HCEC 1CT (cell line): ENCODE measurements around the gene TDRKH.

Experiments used
- DNase-seq: peaks from one replicate; pipeline ENCODE4 v3.0.0-alpha.2; 2017

Gene TDRKH

DNA sequence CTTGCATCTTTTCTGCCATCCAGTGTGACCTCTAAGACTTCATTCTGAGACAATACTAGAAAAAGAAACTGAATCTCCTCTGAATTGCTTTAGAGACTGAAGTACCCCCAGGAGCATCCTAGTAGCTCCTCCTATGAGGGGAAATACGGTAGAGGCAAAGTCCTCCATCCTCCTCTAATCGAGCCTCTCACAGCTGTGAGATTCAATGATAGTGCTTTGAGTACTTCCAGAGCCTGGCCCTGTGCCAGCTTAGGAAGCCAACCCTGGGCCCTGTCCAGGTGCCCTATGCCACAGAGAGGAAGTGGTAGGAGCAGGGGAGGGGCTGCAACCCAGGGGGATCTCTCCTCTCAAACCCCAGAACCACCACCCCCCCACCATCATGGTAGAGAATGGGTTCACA, 30.6 kb upstream of the TDRKH start:
- no peak for DNase-seq

DNA sequence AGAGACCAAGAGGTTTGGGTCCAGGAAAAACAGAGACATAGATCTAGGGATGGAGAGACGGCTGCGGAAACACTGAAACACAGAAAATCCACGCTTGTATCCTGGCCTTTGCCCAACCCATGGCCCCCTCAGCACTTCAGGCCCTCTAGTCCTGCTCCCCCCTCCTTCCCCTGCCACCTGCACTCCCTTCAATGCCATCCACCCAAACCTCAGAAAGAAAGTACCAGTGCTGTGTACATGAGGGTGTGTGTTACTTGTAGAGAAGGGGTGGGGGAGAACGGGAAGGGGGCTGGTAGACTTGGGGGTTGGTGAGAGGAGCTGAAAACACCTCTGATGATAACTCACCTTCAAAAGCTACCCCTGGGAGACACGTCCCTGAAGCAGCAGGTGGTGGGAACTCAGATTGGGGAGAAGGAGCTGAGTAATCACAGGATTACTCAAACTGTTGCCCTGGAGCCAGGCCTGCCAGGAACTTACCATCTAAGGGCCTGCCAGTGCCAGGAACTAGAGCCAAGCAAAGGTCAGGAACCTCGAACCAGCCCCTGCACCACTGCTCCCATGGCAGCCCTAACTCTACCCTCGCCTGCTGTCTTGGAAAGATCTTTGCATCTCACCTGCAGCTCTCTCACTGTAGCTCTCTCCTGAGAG, 29.8 kb upstream of the TDRKH start:
- DNase-seq = no peak

DNA sequence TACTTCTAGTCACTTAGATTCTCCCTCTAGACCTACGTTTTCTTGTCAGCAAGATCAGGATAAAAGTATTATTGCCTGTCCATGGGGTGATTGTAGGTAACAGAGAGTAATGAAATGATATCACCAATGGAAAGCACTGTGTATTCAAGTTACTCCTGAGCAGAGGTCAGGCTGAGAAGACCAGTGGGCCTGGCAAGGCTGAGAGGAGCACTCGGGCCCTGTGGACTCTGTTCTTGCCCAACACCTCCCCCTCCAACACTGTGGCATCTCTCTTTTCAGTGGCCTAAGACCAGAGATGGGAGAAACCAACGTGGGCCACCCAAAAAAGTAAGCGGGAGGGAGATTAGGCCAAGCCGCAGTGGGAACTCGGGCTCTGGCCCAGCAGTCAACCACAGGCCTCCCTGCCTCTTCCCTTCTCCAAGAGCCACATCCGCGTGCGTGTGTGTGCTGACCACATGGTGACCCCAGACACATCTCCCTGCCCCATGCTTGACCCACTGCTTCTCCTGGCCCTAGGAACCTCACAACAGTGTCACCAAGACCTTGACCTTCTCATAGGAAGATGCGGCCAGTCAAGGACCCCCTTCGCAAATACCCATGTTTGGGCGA, 29.0 kb upstream of the TDRKH start:
- no peak for DNase-seq

DNA sequence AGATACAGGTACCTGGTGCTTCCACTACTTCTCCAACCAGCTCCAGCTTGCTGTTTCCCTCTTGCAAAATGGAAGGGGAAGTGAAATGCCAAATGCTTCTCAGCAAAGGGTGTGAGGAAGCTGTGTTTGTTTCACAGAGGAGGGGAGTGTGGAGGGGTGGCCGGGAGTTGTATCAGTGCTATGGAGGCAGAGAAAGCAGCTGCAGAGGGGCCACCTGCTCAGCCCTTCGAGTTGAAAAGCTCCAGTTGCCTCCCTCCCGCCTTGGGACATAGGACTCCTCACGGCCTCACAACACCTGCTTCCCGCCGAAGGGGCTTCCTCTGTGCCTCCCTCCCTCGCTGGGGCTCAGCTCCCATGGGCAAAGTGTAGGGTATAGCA, 27.0 kb upstream of the TDRKH start:
- DNase-seq = no peak

DNA sequence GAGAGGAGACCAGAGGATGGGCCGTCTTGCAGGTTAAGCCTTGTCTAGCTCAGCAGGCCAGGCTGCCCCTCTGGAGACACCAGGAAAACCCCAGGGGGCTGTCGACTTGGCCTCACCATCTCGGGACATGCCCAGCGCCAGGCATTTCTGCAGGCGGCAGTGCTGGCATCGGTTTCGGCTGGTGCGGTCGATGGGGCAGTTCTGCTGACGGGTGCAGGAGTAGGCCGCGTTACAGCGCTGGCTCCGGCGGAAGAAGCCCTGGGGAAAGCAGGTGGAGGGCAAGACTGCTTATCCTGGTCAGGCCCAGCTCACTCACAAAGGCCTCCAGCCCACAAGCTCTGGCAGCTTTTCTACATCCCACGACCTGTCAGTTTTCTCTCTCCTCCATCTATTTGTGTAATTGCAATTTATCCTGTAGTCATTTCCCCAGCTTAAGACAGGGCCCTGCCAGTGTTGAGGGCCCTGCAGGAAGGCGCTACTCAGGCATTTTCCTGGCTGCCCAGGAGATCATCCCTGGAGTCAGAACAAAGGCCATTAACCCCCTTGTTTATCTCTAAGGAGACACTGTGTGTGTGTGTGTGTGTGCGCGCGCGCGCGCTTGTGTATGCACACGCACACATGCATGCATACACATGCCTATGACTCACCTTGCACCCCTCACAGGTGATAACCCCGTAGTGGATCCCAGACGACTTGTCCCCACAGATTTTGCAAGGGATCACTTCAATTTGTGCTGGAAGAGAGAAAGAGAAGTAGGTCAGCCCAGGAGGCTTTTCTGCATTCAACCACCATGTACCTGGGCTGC, 26.4 kb upstream of the TDRKH start:
- no peak for DNase-seq

GRCh38 chr1:151815716-151816327, 25.5 kb upstream of the TDRKH start:
- no peak for DNase-seq

- DNase-seq = no peak
Observed at GRCh38 chr1:151814971-151815545, 24.8 kb upstream of the TDRKH start.

DNA sequence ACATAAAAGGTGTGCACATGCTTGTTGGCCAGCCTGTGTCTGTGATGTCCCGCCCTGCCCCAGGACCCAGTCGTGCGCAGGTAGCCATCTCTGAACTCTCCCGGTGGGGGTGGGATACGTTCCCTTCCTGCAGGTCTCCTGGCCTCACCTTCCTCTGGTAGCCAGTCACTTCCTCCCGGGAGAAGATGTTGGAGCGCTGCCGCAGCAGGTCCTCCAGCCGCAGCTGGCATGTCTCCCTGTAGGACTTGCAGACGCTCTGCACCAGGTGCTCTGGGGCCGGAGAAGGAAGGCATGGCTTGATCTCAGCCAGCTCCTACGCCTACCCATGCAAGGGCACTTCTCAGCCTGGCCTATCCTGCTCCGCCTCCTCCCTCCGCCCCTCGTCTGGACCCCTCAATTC, 24.1 kb upstream of the TDRKH start:
- no peak for DNase-seq

GRCh38 chr1:151813271-151813977, 23.1 kb upstream of the TDRKH start:
- no peak for DNase-seq

DNA sequence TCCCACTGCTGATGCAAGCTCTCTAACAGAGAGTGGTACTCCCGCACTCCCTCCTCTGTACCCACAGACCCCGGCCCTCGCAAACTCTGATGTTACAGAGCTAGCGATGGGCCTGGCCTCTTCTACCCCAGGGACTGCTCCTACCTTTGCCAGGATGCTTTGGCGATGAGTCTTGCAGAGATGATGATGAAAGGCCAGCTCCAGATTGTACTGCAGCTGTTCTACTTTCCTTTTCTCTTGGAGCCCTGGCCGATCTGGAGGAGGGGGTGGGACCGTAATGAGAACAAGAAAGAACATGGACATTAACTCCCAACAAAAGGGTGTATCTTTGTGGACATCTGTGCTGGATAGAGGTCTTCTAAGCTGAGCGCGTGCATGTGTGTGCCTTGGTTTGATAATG, 20.9 kb upstream of the TDRKH start:
- no peak for DNase-seq

- DNase-seq = no peak
Observed at GRCh38 chr1:151809985-151810556, 19.8 kb upstream of the TDRKH start.

GRCh38 chr1:151809290-151809984, 19.1 kb upstream of the TDRKH start:
- DNase-seq = no peak

DNA sequence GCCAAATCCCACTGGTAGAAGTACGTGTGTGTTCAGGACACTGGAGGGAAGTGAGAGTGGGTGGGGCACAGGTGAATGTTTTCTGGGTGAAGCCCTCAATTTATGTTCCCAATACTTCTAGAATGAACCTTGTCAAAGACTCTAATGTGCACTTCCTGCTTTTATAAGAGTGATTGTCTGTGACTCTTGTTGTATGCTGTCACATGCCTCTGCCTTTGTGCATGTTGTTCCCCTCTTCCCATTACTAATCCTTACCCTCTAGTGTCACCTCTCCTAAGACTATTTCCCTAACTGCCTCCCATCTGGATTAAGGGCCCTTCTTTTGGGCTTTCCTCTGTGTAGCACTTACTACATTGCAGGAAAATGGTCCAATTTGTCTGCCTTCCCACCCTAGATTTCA, 17.5 kb upstream of the TDRKH start:
- no peak for DNase-seq

DNA sequence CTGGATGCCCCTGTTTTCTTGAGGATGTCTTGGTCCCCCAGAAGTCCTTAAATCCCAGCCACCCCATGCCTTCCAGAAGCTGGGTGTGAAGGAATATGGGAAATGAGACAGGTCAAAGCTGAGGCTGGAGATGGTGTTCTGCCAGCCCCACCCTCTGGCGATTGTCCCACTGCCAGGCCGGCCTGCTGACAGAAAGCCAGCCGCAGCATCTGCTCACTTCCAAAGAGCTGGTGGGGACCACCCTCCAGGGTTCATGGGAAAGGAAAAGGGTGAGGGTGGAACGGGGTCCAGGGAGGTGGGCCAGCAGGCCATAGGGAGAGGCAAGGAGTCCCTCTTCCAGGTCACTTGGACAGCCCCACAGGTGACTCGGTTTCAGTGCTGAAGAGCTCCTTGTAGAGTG, 16.8 kb upstream of the TDRKH start:
- DNase-seq = no peak

GRCh38 chr1:151806170-151806569, 15.9 kb upstream of the TDRKH start:
- no peak for DNase-seq

DNA sequence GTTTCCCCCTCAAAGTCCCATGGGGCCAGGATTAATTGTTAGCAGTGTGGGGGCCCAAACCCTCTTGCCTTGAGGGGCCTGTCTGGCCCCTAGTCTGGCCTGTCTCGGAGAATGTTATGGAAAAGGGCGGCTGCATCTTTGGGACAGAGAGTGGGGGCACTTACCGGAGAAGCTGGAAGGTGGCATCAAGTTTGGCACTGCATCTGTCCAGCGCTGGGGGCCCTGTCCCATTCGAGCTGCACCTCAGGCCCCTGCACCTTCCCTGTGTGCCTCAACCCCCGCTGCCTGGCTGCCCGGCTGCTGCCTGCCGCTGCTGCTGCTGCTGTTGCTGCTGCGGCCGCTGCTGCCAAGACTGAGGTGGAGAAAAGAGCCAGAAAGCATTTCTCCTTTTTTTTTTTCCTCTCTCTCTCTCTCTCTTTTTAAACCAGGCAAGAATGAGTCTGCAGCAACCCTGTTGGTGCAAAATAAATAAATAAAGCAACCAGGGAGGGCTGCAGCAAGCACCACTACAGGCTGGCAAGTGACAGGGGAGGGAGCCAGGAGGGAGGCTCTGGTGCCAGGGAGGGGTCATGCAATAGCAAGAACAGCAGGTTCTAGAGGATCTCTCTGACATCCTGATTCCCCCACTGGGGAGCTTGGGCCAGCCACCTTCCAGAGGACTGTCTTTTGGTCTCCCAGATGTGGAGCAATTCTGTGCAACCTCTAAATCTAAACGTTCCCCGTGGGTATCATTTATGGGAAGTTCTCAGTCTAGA, 14.9 kb upstream of the TDRKH start, which contains the start of gene LINGO4:
LINGO4 (minus strand) TSS at position 354 of the 755 bp plus-strand sequence. CDS start 2,715 bp downstream, outside the sequence.
- no peak for DNase-seq

- DNase-seq = no peak
Observed at GRCh38 chr1:151803915-151804314, 13.6 kb upstream of the TDRKH start.

- DNase-seq = no peak
Observed at GRCh38 chr1:151803164-151803563, 12.9 kb upstream of the TDRKH start.

DNA sequence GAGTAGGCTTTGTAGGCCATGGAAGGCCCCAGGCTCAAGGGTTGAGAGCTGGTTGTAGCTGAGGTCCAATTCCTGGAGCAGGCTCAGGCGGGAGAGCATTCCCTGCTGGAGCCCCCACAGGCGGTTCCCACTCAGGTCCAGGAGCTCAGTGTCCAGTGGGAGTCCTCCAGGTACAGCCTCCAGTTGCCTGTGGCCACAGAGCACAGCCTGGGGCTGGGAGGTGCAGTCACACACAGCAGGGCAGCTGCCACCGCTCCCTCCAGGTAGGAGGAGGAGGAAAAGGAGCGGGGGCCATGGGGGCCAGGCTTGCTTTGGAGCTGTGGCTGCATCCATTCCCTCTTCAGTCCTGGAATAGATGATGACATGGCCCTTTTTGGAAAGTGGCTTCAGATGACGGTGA, 12.1 kb upstream of the TDRKH start:
- no peak for DNase-seq

DNA sequence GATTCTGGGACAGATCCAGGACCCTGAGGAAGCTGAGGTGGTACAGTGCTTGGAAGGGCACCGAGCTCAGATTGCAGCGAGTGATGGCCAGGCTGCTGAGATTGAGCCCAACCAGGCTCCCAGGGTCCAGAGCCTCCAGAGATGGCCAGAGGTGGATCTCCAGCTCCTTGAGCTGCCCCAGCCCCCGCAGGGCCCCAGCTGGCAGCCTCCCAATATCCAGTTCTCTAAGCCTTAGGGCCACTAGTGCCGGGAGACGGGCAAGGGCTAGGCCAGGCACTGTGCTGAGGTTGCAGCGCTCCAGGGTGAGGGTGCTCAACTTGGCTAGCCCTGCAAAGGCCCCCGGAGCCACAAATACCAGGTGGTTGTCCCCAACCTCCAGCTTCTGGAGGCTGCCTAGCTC, 11.5 kb upstream of the TDRKH start:
- no peak for DNase-seq

GRCh38 chr1:151801310-151801820, 11.1 kb upstream of the TDRKH start:
- DNase-seq = no peak
